HG03064 (cell line): Measurements from ENCODE around the gene HDAC4.

Source experiments
- ATAC-seq: cut with Tn5 transposase; IDR thresholded peaks from one replicate; pipeline ENCODE4 v1.9.1; 2021; ENCODE audit warnings: low read depth; ENCODE audit not compliant: unreplicated experiment

HDAC4 gene

DNA sequence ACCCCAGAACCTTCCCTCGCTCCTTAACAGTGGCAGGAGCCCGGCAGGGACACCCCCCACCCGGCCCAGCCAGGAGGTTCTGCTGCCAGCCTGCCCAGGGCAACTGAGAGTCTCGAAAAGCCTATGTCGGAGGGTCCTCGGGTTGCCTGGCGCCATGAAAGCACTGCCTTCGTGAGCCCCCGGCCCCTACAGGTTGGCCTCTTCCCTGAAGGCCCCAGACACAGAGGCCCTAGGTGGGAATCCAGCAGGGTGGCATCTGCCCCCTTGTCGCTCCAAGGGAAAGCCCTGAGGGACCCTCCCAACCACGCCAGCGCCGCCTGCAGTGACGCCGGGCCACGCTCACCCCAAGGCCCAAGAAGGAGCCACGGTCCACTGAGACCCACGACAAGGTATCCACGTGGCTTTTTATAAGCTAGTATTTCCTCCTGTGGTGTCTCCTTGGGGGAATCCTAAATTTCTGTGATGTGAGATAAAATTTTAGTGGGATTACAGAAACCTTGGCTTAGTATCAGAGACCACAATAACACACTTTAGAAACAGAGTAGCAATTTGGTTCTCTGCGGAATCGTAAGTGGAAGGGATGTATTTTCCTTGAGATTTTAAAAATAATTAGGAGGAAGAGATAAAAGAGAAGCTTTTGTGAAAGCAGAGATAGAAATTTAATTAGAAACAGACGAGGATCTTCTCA, 138.9 kb downstream of the HDAC4 start:
- no peak for ATAC-seq

- no peak for ATAC-seq
These were observed 139.5 kb downstream of the HDAC4 start for GRCh38 chr2:239261356-239261755.

- ATAC-seq, result no peak
These were observed 140.1 kb downstream of the HDAC4 start for GRCh38 chr2:239260546-239261327.

- ATAC-seq, result peak; percentile 54
These were observed 141.1 kb downstream of the HDAC4 start for GRCh38 chr2:239259603-239260298.

GRCh38 chr2:239259173-239259572, 141.6 kb downstream of the HDAC4 start:
- ATAC-seq, result peak; percentile 51

GRCh38 chr2:239258248-239258647, 142.6 kb downstream of the HDAC4 start:
- no peak for ATAC-seq

DNA sequence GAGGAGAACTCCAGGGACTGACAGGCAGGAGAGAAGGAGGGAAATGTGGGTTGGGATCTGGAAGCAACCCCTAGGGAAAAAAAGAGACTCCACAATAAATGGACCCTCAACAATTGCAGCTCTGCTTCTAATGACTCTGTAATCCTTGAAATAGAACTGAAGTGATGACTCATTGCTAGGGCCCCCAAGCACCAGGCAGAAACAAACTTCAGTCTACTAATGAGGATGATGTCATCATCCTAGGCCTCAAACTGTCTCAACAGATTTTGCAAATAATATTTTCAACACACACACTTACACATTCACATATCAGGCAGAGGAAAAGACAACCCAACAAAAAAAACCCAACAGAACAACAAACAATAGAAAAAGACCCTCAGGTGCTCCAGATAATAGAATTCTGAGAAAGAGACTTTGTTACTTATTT, 143.3 kb downstream of the HDAC4 start:
- no peak for ATAC-seq

- ATAC-seq, result no peak
These were observed 144.5 kb downstream of the HDAC4 start for GRCh38 chr2:239256350-239256743.

DNA sequence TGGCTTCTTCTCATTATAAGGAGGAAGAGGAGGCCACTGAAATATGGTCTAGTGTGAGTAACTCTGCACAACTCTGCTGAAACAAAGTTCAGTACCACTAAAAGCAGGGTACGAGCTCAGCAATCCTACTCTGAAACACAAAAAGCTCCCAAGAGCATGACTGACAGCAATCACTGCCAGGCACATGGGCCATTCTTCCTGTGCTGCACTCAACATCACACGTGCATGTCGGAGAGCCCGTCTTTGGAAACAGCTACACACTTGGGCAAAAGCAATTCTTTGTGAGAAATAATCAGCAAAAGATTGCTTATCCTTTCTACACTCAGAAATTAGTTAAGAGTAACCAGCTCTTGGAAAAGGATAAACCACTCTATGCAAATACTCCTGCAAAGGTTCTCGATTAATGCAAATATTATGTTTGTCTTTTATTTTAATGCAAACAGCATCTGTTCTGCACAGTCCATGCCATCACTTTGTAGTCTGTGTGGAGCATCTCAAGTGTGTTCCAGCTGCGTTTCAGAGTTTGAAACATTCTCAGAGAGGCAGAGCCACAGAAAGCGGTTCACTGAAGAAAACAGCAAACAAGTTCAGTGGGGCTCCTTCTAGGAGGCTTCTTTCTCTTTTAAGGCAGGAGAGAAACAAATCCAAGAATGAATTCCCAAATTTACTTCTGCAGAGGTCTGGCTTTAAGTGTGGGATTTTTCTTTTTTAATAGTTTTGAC, 145.0 kb downstream of the HDAC4 start:
- no peak for ATAC-seq

- no peak for ATAC-seq
These were observed 145.6 kb downstream of the HDAC4 start for GRCh38 chr2:239255218-239255617.

DNA sequence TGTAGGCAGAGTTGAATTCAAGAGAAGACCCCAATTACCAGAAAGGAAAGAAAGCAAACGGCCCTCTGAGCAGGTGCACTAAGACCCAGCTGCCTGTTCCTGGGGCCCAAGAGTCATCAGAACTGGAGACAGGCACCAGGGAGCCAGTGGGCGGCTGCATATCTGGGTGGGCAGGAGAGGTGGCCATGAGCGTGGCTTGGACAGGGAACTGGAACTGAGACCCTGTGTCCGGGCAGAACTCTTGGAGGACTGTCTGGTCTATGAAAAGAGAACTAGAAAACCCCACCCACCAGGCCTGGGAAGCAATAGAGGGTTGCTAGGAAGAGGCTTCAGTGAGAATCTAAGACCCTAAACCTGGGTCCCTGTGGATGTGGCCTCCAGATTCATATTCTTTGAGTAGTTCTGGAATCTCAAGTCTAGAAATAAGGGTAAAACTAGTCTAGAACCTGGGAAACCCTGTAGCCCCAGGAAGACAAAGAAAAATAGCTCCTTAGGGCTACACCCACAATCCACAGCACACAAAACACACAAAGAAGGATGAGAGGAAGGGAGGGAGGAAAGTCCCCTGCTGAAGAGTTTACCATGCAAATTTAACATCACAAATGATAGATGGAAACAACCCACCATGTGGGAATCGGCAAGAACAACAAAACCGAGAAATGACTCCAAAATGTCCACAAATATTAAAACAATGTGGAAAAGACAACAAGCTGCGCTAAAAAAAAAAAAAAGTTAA, 147.0 kb downstream of the HDAC4 start:
- ATAC-seq, result peak; percentile 7

- ATAC-seq, result peak; percentile 63
These were observed 147.6 kb downstream of the HDAC4 start for GRCh38 chr2:239253264-239253663.

- no peak for ATAC-seq
These were observed 148.0 kb downstream of the HDAC4 start for GRCh38 chr2:239252801-239253200.

- no peak for ATAC-seq
These were observed 148.4 kb downstream of the HDAC4 start for GRCh38 chr2:239252393-239252792.

GRCh38 chr2:239251971-239252370, 148.8 kb downstream of the HDAC4 start:
- ATAC-seq, result no peak

DNA sequence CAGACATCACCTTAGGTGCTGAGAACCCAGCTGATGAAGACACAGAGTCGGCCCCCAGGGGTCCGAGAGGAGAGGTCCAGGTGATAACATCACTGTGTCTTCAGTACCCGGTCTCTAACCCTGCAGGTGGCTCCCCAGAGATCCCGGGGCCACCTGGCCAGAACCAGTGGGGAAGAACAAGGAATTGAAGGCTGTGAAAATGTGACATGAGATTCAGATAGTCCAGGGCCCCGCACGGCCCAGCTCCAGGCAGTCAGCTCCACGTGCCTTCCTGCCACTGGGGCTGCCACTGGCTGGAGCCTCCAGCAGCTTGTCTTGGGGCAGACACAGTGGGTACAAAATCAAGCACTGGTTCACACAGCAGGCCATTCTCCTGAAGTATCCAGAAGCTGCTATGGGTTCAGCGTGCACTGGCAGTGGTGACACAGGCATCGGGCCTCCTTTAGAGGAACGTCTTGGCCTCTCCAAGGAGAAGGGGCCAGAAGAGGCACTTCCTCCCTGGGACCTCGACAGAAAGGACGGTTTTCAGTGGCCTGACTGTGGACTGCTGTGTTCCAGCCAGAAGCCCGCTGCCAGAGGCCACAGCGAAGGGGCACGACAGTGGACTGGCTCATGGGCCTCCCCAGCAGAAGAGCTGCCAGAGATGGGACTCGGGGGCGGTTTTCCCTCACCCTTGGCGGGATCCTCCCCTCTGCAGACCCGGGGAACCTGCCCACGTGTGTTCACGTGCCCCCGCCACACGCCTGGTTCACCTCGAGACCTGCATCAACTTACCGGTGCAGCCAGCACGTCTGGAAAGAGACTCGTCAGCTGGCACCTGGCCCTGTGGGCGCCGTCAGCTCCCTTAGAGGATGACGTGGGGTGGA, 150.4 kb downstream of the HDAC4 start:
- ATAC-seq, result no peak

- no peak for ATAC-seq
These were observed 151.0 kb downstream of the HDAC4 start for GRCh38 chr2:239249776-239250175.

DNA sequence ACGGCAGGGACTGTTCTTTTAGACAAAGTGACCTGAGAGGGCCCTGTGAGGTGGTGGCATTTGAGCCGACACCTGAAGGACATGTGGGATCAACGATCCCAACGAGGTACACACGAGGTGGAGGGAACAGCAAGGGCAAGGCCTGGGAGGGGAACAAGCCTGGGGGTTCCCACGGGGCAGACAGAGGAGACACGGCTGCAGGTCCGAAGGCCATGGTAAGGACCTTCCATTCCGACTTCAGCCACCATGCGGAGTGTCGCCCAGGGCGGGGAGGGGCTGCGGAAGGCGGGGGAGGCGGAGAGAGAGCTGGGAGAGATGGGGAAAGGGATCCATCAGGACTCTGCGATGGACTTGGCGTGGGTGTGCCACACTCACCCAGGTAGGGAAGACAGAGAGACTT, 151.8 kb downstream of the HDAC4 start:
- ATAC-seq, result no peak
